OCI-LY3 (cell line): ENCODE data around the gene NDC80.
A peak's percentile ranks its signal among the peaks of the same experiment; 100 is the strongest.

Source experiments
- H2AFZ ChIP-seq: fragments of 200-600, 300-600 bp; shearing (Covaris generic); 2 replicates; pipeline ENCODE4 v1.6.0; 2014; ENCODE audit warnings: antibody characterized with exemption, low read depth, low read length
- H3K27ac ChIP-seq: fragments of 200-600, 300-600 bp; sonication (generic); 2 replicates; pipeline ENCODE4 v1.5.1; 2014; ENCODE audit warnings: mild to moderate bottlenecking, low read length, moderate library complexity, mixed read lengths
- H3K27me3 ChIP-seq: fragments of 200-600, 300-600 bp; sonication (generic); 2 replicates; pipeline ENCODE4 v1.6.1; 2014; ENCODE audit warnings: low read depth, low read length, mixed read lengths
- H3K36me3 ChIP-seq: fragments of 200-600, 300-600 bp; sonication (generic); replicated peaks from 2 replicates; pipeline ENCODE3; 2014; ENCODE audit warnings: low read depth, low read length, mixed read lengths
- H3K4me1 ChIP-seq: fragments of 300-600, 200-600 bp; sonication (generic); 2 replicates; pipeline ENCODE4 v1.6.1; 2014; ENCODE audit warnings: low read length, mixed read lengths
- H3K4me2 ChIP-seq: fragments of 200-600, 300-600 bp; sonication (generic); 2 replicates; pipeline ENCODE4 v1.6.1; 2014; ENCODE audit warnings: low read length, mixed read lengths
- H3K4me3 ChIP-seq: fragments of 300-600, 200-600 bp; sonication (generic); 2 replicates; pipeline ENCODE4 v1.5.1; 2014; ENCODE audit warnings: antibody characterized with exemption, mild to moderate bottlenecking, low read length, moderate library complexity
- H3K79me2 ChIP-seq: fragments of 300-600, 200-600 bp; shearing (Covaris generic); 2 replicates; pipeline ENCODE4 v1.6.1; 2014; ENCODE audit warnings: mild to moderate bottlenecking, low read length, mixed read lengths
- H3K9ac ChIP-seq: fragments of 300-600, 200-600 bp; shearing (Covaris generic); 2 replicates; pipeline ENCODE4 v1.6.0; 2014; ENCODE audit warnings: mild to moderate bottlenecking, low read length, moderate library complexity
- H3K9me3 ChIP-seq: fragments of 200-600, 300-600 bp; shearing (Covaris generic); 2 replicates; pipeline ENCODE4 v1.6.1; 2014; ENCODE audit warnings: low read length, mixed read lengths; ENCODE audit not compliant: insufficient read depth
- H4K20me1 ChIP-seq: fragments of 200-600, 300-600 bp; sonication (generic); 2 replicates; pipeline ENCODE4 v1.6.1; 2016; ENCODE audit warnings: low read length, mixed read lengths; ENCODE audit not compliant: insufficient read depth
- EZH2phosphoT487 ChIP-seq: fragments of 200-600 bp; shearing (Covaris generic); IDR thresholded peaks from 2 replicates; pipeline ENCODE4 v1.6.1; 2018; ENCODE audit warnings: antibody characterized with exemption, mixed run types, low read depth
- TF ChIP-seq, protein P1 (sequence below): fragments of 200-600, 300-600 bp; sonication (generic); IDR thresholded peaks from 2 replicates; pipeline ENCODE4 v1.5.1; 2014; ENCODE audit warnings: antibody characterized with exemption, low read length, low read depth

NDC80 gene

DNA sequence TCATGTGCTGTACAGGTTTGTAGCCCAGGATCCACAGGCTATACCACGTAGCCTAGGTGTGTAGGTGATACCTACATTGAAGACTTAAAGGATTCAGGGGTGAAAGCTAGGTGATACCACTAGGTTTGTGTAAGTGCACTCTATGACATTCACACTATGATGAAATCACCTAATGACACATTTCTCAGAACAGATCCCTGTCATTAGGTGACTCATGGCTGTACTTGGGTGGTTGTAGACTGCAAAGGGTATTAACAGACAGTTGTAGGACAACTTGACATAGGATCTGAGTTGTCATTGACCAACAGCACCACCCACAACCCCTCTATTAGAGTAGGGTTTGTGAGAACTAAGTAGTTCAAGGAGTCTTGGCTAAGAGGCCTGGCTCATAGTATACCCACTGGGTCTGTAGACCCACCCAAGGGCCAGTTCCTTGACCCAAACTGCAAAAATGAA, 56.5 kb downstream of the NDC80 start:
- Histone ChIP-seq H3K9ac (no peak overlapping the region), H3K4me1 (peaks cover 18% of the 10 kb centered on the region), H3K4me2 (peak overlapping the region; percentile 28), H3K79me2 (no peaks in the 10 kb centered on the region), H3K27ac (no peak overlapping the region), H3K36me3 (no peaks in the 10 kb centered on the region), H4K20me1 (no peaks in the 10 kb centered on the region), H3K27me3 (no peaks in the 10 kb centered on the region), H3K9me3 (no peaks in the 10 kb centered on the region), H2AFZ (no peak overlapping the region), H3K4me3 (no peak overlapping the region)
- no peak for TF ChIP-seq EZH2phosphoT487
- TF ChIP-seq, protein P1, sequence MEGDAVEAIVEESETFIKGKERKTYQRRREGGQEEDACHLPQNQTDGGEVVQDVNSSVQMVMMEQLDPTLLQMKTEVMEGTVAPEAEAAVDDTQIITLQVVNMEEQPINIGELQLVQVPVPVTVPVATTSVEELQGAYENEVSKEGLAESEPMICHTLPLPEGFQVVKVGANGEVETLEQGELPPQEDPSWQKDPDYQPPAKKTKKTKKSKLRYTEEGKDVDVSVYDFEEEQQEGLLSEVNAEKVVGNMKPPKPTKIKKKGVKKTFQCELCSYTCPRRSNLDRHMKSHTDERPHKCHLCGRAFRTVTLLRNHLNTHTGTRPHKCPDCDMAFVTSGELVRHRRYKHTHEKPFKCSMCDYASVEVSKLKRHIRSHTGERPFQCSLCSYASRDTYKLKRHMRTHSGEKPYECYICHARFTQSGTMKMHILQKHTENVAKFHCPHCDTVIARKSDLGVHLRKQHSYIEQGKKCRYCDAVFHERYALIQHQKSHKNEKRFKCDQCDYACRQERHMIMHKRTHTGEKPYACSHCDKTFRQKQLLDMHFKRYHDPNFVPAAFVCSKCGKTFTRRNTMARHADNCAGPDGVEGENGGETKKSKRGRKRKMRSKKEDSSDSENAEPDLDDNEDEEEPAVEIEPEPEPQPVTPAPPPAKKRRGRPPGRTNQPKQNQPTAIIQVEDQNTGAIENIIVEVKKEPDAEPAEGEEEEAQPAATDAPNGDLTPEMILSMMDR: no peak

- Histone ChIP-seq H3K9me3 (no peaks in the 10 kb centered on the region), H3K9ac (no peak overlapping the region), H3K36me3 (no peaks in the 10 kb centered on the region), H3K4me1 (peaks cover 18% of the 10 kb centered on the region), H2AFZ (no peak overlapping the region), H3K27ac (no peak overlapping the region), H4K20me1 (no peaks in the 10 kb centered on the region), H3K4me3 (no peak overlapping the region), H3K27me3 (no peaks in the 10 kb centered on the region), H3K79me2 (no peaks in the 10 kb centered on the region), H3K4me2 (no peak overlapping the region)
- TF ChIP-seq, protein P1: no peak
- no peak for TF ChIP-seq EZH2phosphoT487
Measured at GRCh38 chr18:2629003-2629402, 57.6 kb downstream of the NDC80 start.

DNA sequence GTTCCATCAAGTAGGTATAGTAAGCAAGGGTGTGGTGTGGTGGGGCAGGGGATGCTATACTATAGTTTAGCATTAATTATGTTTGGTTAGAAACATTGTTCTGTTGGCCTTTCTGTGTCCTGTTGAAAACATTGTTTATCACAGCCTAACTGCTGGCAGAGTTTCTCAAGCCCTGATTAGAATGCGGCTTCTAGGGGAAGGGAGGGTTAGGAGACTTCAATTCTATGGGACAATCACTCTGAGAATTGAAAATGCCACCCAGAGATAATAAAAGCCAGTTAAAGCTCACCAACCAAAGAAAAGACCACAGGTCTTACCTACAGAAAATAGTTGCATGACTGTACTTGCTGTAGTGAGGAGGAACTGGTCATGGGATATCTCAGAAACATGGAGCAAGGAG, 64.2 kb downstream of the NDC80 start:
- Histone ChIP-seq H2AFZ (no peak overlapping the region), H3K79me2 (no peaks in the 10 kb centered on the region), H4K20me1 (no peaks in the 10 kb centered on the region), H3K9ac (no peak overlapping the region), H3K4me3 (no peak overlapping the region), H3K27ac (no peak overlapping the region), H3K4me2 (no peak overlapping the region), H3K27me3 (0 out of 2 replicates have a peak, but pooled peaks cover 3% of the 10 kb centered on the region), H3K36me3 (no peaks in the 10 kb centered on the region), H3K4me1 (peaks cover 36% of the 10 kb centered on the region), H3K9me3 (no peaks in the 10 kb centered on the region)
- TF ChIP-seq, protein P1: no peak
- TF ChIP-seq EZH2phosphoT487: no peak

DNA sequence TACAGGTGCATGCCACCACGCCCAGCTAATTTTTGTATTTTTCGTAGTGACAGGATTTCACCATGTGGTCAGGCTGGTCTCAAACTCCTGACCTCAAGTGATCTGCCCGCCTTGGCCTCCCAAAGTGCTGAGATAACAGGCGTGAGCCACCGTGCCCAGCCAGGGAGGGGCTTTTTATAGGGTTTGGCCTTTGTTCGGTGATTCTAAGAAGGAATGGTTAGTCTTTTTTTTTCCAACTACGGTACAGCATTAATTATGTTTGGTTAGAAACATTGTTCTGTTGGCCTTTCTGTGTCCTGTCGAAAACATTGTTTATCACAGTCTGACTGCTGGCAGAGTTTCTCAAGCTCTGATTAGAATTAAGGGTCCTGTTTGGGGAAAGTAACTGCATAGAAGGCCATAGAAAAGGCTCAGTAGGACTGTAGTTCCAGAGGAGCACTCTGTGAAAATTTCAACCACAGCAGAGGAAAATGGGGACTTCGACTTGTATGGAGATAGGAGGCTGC, 64.8 kb downstream of the NDC80 start:
- Histone ChIP-seq H3K4me1 (peaks cover 41% of the 10 kb centered on the region), H3K9ac (no peak overlapping the region), H3K27ac (peak overlapping the region; percentile 5; the same call in 1 of the 2 replicates), H2AFZ (peak overlapping the region; percentile 84), H4K20me1 (no peaks in the 10 kb centered on the region), H3K36me3 (no peaks in the 10 kb centered on the region), H3K4me2 (peak overlapping the region; percentile 73), H3K9me3 (no peaks in the 10 kb centered on the region), H3K79me2 (no peaks in the 10 kb centered on the region), H3K27me3 (0 out of 2 replicates have a peak, but pooled peaks cover 3% of the 10 kb centered on the region), H3K4me3 (no peak overlapping the region)
- TF ChIP-seq, protein P1: no peak
- no peak for TF ChIP-seq EZH2phosphoT487
